LoVo (cell line): ENCODE data around the gene TRAF4.
A peak's percentile ranks its signal among the peaks of the same experiment; 100 is the strongest.

Experiments used
- DNase-seq: peaks from one replicate; pipeline ENCODE4 v3.0.0-alpha.2; 2016; ENCODE audit warnings: low spot score

The TRAF4 gene

GRCh38 chr17:28743243-28744103 lies at the start of gene TRAF4:
Gene TRAF4 (plus strand): TSS chr17:28744011. CDS start chr17:28744113, 102 bp downstream.
- peak; percentile 89 for DNase-seq

DNA sequence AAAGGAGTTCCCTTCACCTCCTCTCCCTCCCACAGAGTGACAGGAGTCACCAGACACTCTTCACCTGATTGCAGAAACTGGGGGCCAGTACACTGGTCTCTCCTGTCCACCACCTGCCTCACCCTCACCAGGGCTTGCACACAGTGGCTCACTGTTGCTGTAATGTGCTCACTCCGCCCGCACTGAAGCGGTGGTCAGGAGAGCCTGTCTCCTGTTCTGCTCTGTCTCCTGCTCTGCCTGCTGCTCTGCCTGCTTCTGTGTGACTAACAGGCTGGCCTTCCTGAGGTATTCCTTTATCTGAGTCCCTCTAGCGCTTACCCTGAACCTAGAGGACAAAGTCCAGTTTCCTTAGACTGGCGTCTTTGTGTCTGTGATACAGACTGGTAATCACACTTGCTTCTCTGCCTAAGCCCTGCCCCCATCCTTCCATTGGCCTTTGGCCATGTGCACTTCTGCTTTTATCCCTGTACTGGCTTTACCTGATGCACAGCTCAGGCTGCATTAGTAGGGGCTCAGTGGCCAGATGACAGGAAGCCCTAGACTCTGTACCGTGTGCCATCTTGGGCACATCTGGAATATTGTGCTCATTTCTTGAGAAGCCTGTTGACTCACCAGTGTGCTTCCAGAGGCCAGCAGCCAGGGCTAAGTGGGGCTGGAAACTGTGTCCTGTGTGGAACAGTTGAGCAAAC lies 45.4 kb upstream of the TRAF4 start:
- DNase-seq = peak; percentile 42

- no peak for DNase-seq
These were observed 43.5 kb upstream of the TRAF4 start for GRCh38 chr17:28700278-28700677.

- DNase-seq = no peak
These were observed 42.9 kb upstream of the TRAF4 start for GRCh38 chr17:28700830-28701492.

GRCh38 chr17:28702026-28702751 lies 41.6 kb upstream of the TRAF4 start:
- no peak for DNase-seq

- no peak for DNase-seq
These were observed 41.1 kb upstream of the TRAF4 start for GRCh38 chr17:28702752-28703150.

- no peak for DNase-seq
These were observed 40.1 kb upstream of the TRAF4 start for GRCh38 chr17:28703552-28704218.

- no peak for DNase-seq
These were observed 39.5 kb upstream of the TRAF4 start for GRCh38 chr17:28704219-28704858.

DNA sequence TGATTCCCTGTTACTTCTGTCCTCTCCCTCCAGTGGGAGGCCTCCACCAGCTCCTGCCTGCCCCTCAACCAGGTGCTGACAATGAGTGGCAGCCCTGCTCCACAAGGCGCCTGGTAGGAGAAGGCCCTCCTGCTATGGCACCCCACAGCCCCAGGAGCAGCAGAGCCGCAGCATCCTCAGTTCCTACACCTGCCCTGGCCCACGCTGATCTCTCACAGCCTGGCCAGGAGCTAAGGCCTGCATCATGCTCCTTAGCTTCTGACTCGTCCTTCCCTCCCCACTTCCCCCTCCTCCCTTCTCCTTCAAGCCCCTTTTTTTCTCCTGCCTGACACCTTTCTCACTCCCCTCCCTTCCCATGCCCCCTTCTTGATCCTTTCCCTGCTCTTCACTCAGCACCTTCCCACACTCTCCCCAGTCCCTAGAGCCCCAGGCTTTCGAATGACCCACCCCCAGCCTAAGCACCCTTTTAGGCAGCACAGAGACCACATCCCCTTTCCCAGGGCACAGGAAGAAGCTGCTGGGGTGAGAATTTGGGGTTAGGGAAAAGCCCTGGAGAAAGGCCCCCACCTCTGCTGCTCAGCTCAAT lies 38.6 kb upstream of the TRAF4 start:
- no peak for DNase-seq

GRCh38 chr17:28705728-28706334 lies 38.0 kb upstream of the TRAF4 start:
- no peak for DNase-seq

DNA sequence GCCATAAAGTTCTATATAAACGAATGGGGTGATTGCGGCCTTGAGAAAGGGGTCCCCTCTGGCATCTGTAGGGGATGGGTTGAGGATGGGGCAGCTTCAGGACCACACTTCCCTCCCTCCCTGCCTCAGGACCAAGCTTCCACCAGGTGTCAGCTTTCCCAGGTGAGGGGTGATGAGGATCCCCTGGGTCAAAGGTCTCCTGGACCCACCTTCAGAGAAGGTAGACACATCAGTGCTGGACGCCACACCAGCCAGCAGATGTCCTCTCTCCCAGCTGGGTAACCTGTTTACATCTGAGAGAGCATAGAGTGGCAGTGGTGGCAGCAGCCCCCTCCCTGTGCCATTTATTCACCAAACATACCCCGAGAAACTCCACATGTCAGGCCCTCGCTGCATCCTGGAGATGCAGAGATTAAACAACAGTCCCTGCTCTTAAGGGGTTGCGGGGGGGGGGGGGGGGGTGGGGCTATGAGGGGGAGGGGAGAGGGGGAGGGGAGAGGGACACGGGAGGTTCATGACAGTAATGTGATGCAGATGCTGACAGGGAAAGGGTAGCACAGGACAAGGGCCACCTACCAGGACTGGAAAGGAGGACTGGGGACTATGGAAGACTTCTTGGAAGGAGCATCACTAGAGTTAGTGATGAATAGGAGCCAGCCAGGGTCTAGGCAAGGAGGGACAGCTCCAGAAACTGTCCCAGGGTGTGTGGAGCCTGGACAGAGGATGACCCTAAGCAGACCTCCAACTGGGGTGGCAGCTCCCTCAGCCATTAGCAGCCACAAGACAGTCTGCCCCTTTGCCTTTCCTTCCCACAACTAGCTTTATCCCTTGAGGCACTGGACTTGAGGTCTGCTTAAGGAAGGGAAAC lies 37.1 kb upstream of the TRAF4 start:
- DNase-seq = no peak

GRCh38 chr17:28707339-28707720 lies 36.5 kb upstream of the TRAF4 start:
- no peak for DNase-seq

- DNase-seq = peak; percentile 90
These were observed 32.7 kb upstream of the TRAF4 start for GRCh38 chr17:28710861-28711722.

DNA sequence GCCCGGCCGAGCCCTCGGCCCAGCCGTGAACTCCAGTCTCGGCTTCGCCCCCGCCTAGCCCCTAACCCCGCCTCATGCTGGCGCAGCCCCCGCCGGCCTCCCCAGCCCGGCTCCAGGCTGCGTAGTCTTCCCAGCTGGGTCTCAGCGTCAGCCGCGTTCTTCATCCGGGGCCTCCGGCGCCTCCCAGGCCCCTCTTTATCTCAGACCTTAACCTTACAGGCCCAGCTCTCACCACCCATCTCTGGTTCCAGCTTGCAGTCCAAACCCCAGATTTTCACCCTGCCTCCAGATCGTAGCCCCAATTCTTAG lies 32.1 kb upstream of the TRAF4 start, which contains the start of gene PROCA1:
Gene PROCA1, minus strand, starts transcription at position 166 of the 309 bp plus-strand sequence. CDS start 228 bp downstream, outside the sequence.
- DNase-seq = no peak

GRCh38 chr17:28712032-28712704 lies 31.6 kb upstream of the TRAF4 start:
- DNase-seq = no peak

DNA sequence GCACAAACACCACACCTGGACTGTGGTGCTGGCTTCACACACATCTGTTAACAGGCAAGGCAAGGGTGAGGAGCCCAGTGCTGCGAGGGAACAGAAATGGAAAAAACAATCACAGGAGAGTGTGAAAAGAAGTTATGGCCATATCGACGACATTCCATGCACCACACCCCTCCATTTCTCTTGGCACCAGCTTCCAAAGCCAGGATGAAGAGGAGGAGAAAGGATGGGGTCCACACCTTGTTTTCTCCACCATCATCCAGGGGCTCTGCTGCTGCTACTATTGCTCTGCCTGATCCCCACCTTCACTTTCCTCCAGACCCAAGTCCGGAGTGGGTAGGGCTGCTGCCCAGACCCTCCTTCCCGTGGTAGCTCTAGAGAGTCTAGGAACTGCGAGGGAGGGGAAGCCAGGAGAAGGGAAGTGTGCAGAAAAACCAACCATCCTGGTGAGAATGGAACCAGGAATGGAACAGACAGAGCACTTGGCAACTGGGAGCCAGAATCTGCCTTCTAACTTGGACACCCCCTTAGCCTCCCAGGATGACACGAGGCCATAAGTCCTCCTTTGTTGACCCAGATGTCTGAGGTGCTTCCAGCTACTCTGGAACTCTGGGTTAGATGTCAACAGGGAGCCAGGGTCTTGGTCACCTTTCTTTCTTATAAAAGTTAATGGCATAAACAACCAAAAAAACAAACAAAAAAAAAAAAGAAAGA lies 31.0 kb upstream of the TRAF4 start:
- no peak for DNase-seq

GRCh38 chr17:28714281-28714680 lies 29.5 kb upstream of the TRAF4 start:
- DNase-seq = no peak
